IPS-15b (cell line): Measurements from ENCODE around the gene SULT1C3.

Experiments
- H3K27me3 ChIP-seq: one replicate; pipeline ENCODE4 v1.6.1; 2013; ENCODE audit warnings: low read length; ENCODE audit not compliant: control insufficient read depth, insufficient read depth
- H3K36me3 ChIP-seq: one replicate; pipeline ENCODE4 v1.6.1; 2013; ENCODE audit warnings: low read length; ENCODE audit not compliant: control insufficient read depth, insufficient read depth
- H3K4me1 ChIP-seq: one replicate; pipeline ENCODE4 v1.6.1; 2013; ENCODE audit warnings: mild to moderate bottlenecking, low read length; ENCODE audit not compliant: control insufficient read depth, insufficient read depth
- H3K4me3 ChIP-seq: one replicate; pipeline ENCODE4 v1.5.1; 2013; ENCODE audit warnings: low read depth, low read length
- H3K9ac ChIP-seq: one replicate; pipeline ENCODE4 v1.6.1; 2013; ENCODE audit warnings: low read depth, mild to moderate bottlenecking, low read length
- H3K9me3 ChIP-seq: one replicate; pipeline ENCODE4 v1.6.1; 2013; ENCODE audit warnings: mild to moderate bottlenecking, low read length; ENCODE audit not compliant: control insufficient read depth, insufficient read depth

SULT1C3 gene

GRCh38 chr2:108253106-108253505 is 13.3 kb downstream of the SULT1C3 start:
- Histone ChIP-seq H3K27me3 (no peaks in the 10 kb centered on the region), H3K4me1 (no peaks in the 10 kb centered on the region), H3K9me3 (no peaks in the 10 kb centered on the region), H3K4me3 (no peak overlapping the region), H3K9ac (no peak overlapping the region), H3K36me3 (no peaks in the 10 kb centered on the region)

DNA sequence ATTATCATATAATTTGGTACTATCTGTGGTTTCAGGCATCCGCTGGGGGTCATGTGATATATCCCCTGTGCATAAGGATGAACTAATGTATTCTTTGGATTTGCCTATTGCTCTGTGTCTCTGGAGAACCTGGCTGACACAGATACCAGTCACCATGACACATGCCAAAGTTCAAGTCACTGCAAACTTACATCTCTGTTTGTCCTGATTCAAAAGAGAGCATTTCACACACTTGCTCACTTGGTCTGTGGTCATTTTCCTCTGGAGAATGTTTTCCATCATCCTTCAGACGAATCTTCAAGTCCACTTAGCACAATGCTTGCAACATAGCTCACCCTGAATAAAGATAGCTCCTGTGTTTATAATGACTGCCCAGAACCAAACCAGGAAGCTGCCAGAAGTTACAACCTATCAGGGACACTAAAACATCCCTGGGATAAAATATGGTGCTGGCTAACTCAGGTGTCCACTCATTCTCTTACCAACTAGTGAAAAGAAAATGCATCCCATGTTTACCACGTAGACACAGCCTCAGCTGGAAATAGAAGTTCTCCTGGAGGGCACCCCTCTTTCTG is 18.1 kb downstream of the SULT1C3 start:
- H3K4me1 ChIP-seq, result no peaks in the 10 kb centered on the region
- H3K27me3 ChIP-seq, result no peaks in the 10 kb centered on the region
- no peaks in the 10 kb centered on the region for H3K36me3 ChIP-seq
- H3K4me3 ChIP-seq, result no peak overlapping the region
- H3K9ac ChIP-seq, result no peak overlapping the region
- no peaks in the 10 kb centered on the region for H3K9me3 ChIP-seq

GRCh38 chr2:108260773-108261172 is 21.0 kb downstream of the SULT1C3 start:
- Histone ChIP-seq H3K4me1 (no peaks in the 10 kb centered on the region), H3K36me3 (no peaks in the 10 kb centered on the region), H3K4me3 (no peak overlapping the region), H3K9me3 (no peaks in the 10 kb centered on the region), H3K27me3 (no peaks in the 10 kb centered on the region), H3K9ac (no peak overlapping the region)

DNA sequence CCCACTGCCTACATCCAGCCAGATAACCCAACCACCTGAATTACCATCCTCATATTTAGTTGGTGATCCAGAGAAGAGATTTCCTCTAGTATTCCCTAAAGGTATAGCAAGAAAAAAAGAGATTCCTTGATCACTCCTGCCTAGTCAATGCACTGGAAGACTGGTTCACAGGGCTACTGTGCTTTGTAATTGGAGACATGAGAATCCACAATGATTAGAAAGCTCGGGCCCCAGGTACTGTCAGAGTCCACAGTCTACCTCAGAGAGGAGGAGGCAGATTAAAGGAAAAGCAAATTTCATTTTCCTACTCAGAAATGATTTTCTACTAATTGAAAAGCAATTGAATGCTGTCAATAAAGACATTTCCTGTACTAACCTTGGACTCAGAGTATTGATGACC is 22.3 kb downstream of the SULT1C3 start:
- H3K4me3 ChIP-seq, result no peak overlapping the region
- H3K4me1 ChIP-seq, result no peaks in the 10 kb centered on the region
- no peak overlapping the region for H3K9ac ChIP-seq
- H3K9me3 ChIP-seq, result no peaks in the 10 kb centered on the region
- H3K36me3 ChIP-seq, result no peaks in the 10 kb centered on the region
- H3K27me3 ChIP-seq, result no peaks in the 10 kb centered on the region

- no peaks in the 10 kb centered on the region for H3K27me3 ChIP-seq
- H3K9me3 ChIP-seq, result no peaks in the 10 kb centered on the region
- no peak overlapping the region for H3K9ac ChIP-seq
- H3K36me3 ChIP-seq, result no peaks in the 10 kb centered on the region
- H3K4me1 ChIP-seq, result no peaks in the 10 kb centered on the region
- no peak overlapping the region for H3K4me3 ChIP-seq
Measured at GRCh38 chr2:108263401-108263800, 23.6 kb downstream of the SULT1C3 start.

GRCh38 chr2:108266218-108266617 is 26.4 kb downstream of the SULT1C3 start:
- Histone ChIP-seq H3K4me3 (no peak overlapping the region), H3K9ac (no peak overlapping the region), H3K36me3 (no peaks in the 10 kb centered on the region), H3K4me1 (no peaks in the 10 kb centered on the region), H3K27me3 (no peaks in the 10 kb centered on the region), H3K9me3 (no peaks in the 10 kb centered on the region)

GRCh38 chr2:108267101-108267500 is 27.3 kb downstream of the SULT1C3 start:
- H3K4me3 ChIP-seq, result no peak overlapping the region
- H3K4me1 ChIP-seq, result no peaks in the 10 kb centered on the region
- H3K9ac ChIP-seq, result no peak overlapping the region
- H3K36me3 ChIP-seq, result no peaks in the 10 kb centered on the region
- no peaks in the 10 kb centered on the region for H3K9me3 ChIP-seq
- no peaks in the 10 kb centered on the region for H3K27me3 ChIP-seq

DNA sequence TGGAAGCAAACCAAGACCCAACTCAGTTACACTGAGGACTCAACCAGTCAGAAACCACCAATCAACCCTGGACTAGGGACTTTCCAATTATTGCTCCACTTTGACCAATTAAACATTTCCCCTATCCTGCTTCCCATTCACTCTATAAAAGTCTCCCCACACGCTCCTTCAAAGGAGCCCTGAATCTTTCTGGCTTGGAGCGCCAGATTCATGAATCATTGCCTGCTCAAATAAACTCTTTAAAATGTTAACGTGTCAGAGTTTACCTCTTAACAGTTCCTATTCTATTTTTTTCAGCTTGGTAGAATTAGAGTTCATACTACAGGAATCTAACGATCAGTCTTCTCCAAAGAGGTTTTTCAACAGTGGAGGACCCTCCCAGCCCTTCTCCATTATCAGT is 28.2 kb downstream of the SULT1C3 start:
- Histone ChIP-seq H3K27me3 (no peaks in the 10 kb centered on the region), H3K4me1 (no peaks in the 10 kb centered on the region), H3K4me3 (no peak overlapping the region), H3K9me3 (no peaks in the 10 kb centered on the region), H3K36me3 (no peaks in the 10 kb centered on the region), H3K9ac (no peak overlapping the region)

DNA sequence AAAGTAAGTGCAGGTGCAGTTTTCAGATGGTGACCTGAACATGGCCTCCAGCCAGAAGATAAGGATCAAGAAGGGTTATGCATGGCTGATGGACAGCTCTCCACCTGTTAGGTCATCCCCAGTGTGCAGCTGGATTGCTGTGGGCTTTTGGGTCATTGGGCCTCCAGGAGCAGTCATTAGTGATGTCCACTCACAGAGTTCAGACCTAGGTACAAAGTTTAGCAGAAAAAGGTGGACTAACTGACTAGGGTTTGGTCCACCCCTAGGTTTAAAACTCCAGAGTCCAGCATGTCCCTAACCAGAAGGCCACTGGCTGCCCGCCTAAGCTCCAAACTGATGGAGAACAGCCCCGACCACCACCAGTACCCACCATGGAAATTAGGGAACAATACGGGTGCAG is 30.6 kb downstream of the SULT1C3 start:
- no peaks in the 10 kb centered on the region for H3K4me1 ChIP-seq
- no peaks in the 10 kb centered on the region for H3K9me3 ChIP-seq
- no peak overlapping the region for H3K4me3 ChIP-seq
- no peak overlapping the region for H3K9ac ChIP-seq
- H3K36me3 ChIP-seq, result no peaks in the 10 kb centered on the region
- H3K27me3 ChIP-seq, result no peaks in the 10 kb centered on the region

DNA sequence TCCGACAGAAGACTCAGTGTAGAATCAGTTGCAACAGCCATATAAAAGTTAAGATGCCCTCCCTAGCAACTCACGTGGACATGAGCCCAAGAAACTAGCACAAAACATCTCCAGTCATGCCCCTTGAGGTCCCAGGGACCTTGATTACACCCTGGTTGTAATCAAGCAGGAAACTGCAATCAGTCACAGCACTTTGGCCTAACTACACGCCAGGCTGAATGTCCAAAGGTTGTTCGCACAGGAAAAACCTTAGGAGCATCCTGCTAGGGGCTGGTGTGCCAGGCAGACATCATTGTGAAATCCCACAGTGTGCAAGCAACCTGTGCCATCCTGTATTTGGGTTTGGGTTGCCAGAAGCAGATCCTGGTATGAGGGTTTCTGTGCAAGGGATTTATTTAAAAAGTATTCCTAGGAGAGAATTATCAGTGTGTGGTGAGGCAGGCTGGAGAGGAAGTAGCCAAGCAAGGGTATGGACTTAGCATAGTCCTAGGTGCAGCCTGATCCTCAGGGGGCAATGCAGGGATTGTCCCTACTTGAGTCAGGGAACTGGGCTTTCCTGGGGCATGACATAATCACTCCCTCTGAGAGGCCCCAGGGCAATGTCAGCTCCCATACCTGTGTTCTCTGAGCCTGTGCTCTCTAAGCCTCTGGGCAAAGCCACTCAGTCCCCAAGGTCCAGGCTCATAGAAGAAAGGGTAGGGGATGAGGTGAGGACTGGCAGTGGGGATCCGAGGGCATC is 31.2 kb downstream of the SULT1C3 start:
- no peaks in the 10 kb centered on the region for H3K27me3 ChIP-seq
- H3K36me3 ChIP-seq, result no peaks in the 10 kb centered on the region
- no peak overlapping the region for H3K4me3 ChIP-seq
- no peaks in the 10 kb centered on the region for H3K9me3 ChIP-seq
- H3K4me1 ChIP-seq, result no peaks in the 10 kb centered on the region
- H3K9ac ChIP-seq, result no peak overlapping the region

- no peak overlapping the region for H3K4me3 ChIP-seq
- no peaks in the 10 kb centered on the region for H3K27me3 ChIP-seq
- H3K4me1 ChIP-seq, result no peaks in the 10 kb centered on the region
- H3K36me3 ChIP-seq, result no peaks in the 10 kb centered on the region
- no peaks in the 10 kb centered on the region for H3K9me3 ChIP-seq
- H3K9ac ChIP-seq, result no peak overlapping the region
Measured at GRCh38 chr2:108271691-108272253, 32.0 kb downstream of the SULT1C3 start.

DNA sequence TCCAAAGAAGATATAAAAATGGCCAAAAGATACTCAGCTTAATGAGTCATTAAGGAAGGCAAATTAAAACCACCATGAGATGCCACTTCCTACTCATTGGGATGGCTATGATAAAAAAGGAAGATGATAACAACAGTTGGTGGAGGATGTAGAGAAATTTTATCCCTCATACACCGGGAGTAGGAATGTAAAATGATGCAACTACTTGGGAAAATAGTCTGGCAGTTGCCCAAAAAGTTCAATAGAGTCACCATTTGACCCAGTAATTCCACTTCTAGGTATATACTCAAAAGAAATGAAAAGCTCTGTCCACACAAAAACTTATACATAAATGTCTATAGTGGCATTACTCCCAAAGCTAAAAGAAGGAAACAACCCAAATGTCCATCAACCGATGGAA is 38.9 kb downstream of the SULT1C3 start:
- no peaks in the 10 kb centered on the region for H3K27me3 ChIP-seq
- no peak overlapping the region for H3K4me3 ChIP-seq
- H3K4me1 ChIP-seq, result no peaks in the 10 kb centered on the region
- no peaks in the 10 kb centered on the region for H3K36me3 ChIP-seq
- no peak overlapping the region for H3K9ac ChIP-seq
- no peaks in the 10 kb centered on the region for H3K9me3 ChIP-seq
